Naive B cell (primary cell): ENCODE results near the gene GSKIP. TPM values are rescaled to one million over a fixed set of nuclear protein-coding genes. Genes with fewer than 3 reads are reported as not detected.

Experiments
- ATAC-seq, 2 donors: fragments of 150-1000 bp; cut with Tn5 transposase; 2 replicates each; pipeline ENCODE4 v1.10.0; 2021; ENCODE audit warnings: low read depth in 2 of 2, mild to moderate bottlenecking in 2 of 2, moderate library complexity in 2 of 2
- DNase-seq: peaks from one replicate; pipeline ENCODE4 v3.0.0; 2022
- H3K27ac Mint-ChIP-seq, 6 donors: one replicate each; pipeline ENCODE4 v1.8.0; 2020 to 2022; ENCODE audit warnings: mild to moderate bottlenecking in 6 of 6, mixed read lengths in 6 of 6, moderate library complexity in 5 of 6, inconsistent platforms in 2 of 6
- H3K27me3 Mint-ChIP-seq, 3 donors: one replicate each; pipeline ENCODE4 v1.8.0; 2021 to 2022; ENCODE audit warnings: mixed read lengths in 3 of 3, mild to moderate bottlenecking in 1 of 3
- H3K36me3 Mint-ChIP-seq, 2 donors: one replicate each; pipeline ENCODE4 v1.8.0; 2020 to 2022; ENCODE audit warnings: mixed read lengths in 2 of 2, inconsistent platforms in 1 of 2, mild to moderate bottlenecking in 1 of 2
- H3K4me1 Mint-ChIP-seq, 3 donors: one replicate each; pipeline ENCODE4 v1.8.0; 2020 to 2022; ENCODE audit warnings: mixed read lengths in 3 of 3, inconsistent platforms in 1 of 3, mild to moderate bottlenecking in 1 of 3, moderate library complexity in 1 of 3
- H3K4me3 Mint-ChIP-seq, 8 donors: one replicate each; pipeline ENCODE4 v1.8.0; 2020 to 2022; ENCODE audit warnings: mild to moderate bottlenecking in 8 of 8, mixed read lengths in 8 of 8, moderate library complexity in 8 of 8, inconsistent platforms in 2 of 8
- H3K9me3 Mint-ChIP-seq, 7 donors: one replicate each; pipeline ENCODE4 v1.8.0; 2020 to 2022; ENCODE audit warnings: mixed read lengths in 7 of 7, mild to moderate bottlenecking in 5 of 7, inconsistent platforms in 2 of 7, moderate library complexity in 1 of 7
- polyA plus RNA-seq, 6 donors: library from polyadenylated mRNA; unstranded; fragments of 300-500 nt; fragmentation: Illumina TruSeq; gene quantifications; one replicate each; pipeline ENCODE4 v1.2.3, GENCODE V29; 2021; ENCODE audit warnings: low read depth in 6 of 6

Gene GSKIP
- polyA plus RNA-seq, 6 donors from 2014 or later, result 19.0 to 31.6 (median 24.0) TPM

DNA sequence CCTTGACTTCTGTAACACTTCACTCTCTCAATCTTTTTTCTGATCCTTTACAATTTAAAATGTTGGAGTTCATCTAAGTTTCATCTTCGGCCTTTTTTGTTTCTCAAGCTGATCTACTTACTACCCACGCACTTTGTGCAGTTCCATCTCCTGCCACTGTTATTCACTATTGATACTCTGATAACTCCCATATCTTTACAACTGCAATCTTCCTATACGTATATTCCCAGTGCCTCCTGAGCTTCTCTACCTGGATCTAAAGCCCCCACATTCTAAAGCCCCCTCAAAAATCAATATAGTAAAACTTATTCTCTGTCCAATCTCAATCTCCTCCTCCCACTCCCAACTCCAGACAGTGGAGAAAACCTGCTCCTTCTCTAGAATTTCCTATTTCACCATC lies 6.1 kb upstream of the GSKIP start:
- peaks cover 0 to 5% of the 10 kb centered on the region in 2 donors for H3K36me3 Mint-ChIP-seq
- H3K27me3 Mint-ChIP-seq, result no peaks in the 10 kb centered on the region
- no peak overlapping the region for H3K4me3 Mint-ChIP-seq
- H3K4me1 Mint-ChIP-seq, result peaks cover 22 to 28% (median 25%) of the 10 kb centered on the region in 3 donors
- DNase-seq, result no peak
- ATAC-seq, result no peak
- H3K9me3 Mint-ChIP-seq, result peaks cover 0 to 2% (median 0%) of the 10 kb centered on the region in 7 donors
- H3K27ac Mint-ChIP-seq, result peak overlapping the region in 2 of 6 donors; percentile 1 to 45

DNA sequence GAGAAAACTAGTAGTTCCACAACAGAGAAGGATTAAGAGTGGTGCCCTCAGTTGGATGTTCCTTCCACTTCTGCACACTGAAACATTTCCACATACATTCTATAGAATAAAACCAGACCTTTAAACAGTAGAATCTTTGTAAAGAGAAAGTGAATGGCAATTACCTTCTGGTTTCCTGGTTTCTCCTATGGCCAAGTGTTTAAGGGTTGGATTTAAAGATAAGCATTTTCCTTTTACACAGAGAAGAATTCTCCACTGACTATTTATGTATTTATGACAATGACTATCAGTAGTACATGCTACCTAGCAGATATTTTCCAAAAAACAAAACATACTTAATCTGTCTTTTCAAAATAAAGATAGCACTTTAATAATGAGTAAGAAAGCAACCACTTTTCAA lies 3.4 kb upstream of the GSKIP start:
- Mint-ChIP-seq H3K4me1 (peaks cover 31 to 41% (median 35%) of the 10 kb centered on the region in 3 donors), H3K9me3 (peaks cover 0 to 2% (median 0%) of the 10 kb centered on the region in 7 donors)

DNA sequence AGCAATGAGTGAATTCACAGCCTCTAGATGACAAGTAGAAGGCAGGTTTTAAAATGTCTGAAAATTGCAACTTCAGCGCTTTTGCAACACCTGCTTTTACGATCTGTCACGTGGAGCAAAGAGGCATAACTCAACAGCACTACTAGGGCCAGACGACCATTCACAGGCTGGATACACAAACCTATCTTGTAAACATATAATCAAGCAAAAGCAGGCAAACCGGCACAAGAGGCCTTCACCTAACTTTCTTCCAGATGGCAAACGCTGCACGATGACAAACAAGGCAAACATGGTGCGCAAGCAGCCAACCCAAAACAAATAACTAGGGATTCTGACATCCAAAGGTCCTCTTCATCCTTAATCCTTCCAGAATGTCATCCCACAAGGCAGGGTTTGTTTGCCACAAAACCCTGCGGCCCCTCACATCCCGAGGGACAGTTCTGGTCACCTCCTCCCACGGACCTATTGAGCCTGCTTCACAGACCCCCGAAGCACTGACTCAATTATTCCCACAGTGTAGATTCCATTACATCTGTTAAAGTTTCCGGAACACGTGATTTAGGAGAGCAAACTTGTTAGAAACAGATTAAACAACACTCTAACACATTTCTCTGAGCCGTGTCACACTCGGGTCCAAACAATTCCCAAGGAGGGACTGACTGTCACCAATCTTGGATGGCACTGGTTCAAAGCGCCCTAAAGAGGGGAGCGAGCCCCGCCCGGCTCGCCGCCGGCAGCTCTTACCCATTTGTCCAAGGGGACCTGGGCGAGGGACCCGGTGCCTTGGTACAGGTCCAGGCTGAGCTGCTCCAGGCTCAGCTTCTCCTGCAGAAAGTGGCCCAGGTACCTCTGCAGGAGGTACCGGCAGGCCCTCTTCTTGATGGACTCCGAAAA lies 1.0 kb upstream of the GSKIP start:
- DNase-seq (peak; percentile 39), ATAC-seq (peak; percentile 5 to 12)
- H3K36me3 Mint-ChIP-seq, result no peaks in the 10 kb centered on the region
- no peaks in the 10 kb centered on the region for H3K27me3 Mint-ChIP-seq
- H3K9me3 Mint-ChIP-seq, result no peaks in the 10 kb centered on the region
- peaks cover 38 to 44% (median 40%) of the 10 kb centered on the region in 3 donors for H3K4me1 Mint-ChIP-seq
- H3K27ac Mint-ChIP-seq, result peak overlapping the region; percentile 59 to 94 (median 88)
- H3K4me3 Mint-ChIP-seq, result peak overlapping the region; percentile 86 to 91 (median 88)

More for the DNA sequence above, 3.4 kb upstream of the GSKIP start:
- no peaks in the 10 kb centered on the region for H3K27me3 Mint-ChIP-seq
- H3K4me3 Mint-ChIP-seq, result peak overlapping the region in 1 of 8 donors; percentile 60
- no peaks in the 10 kb centered on the region for H3K36me3 Mint-ChIP-seq
- no peak for ATAC-seq
- DNase-seq, result no peak
- H3K27ac Mint-ChIP-seq, result no peak overlapping the region

- Mint-ChIP-seq H3K27me3 (no peaks in the 10 kb centered on the region), H3K4me1 (peaks cover 43 to 47% (median 45%) of the 10 kb centered on the region in 3 donors), H3K36me3 (peaks cover 2 to 4% of the 10 kb centered on the region in 2 donors), H3K4me3 (peak overlapping the region; percentile 87 to 95 (median 90)), H3K27ac (peak overlapping the region in 5 of 6 donors; percentile 74 to 90 (median 89)), H3K9me3 (peaks cover 0 to 3% (median 0%) of the 10 kb centered on the region in 7 donors)
- DNase-seq (no peak), ATAC-seq (peak; percentile 18 to 22)
Measured at GRCh38 chr14:96363751-96364336, 518 bp downstream of the GSKIP start.

GRCh38 chr14:96364962-96365361 lies 1.6 kb downstream of the GSKIP start:
- Mint-ChIP-seq H3K27me3 (no peaks in the 10 kb centered on the region), H3K36me3 (peaks cover 7 to 8% of the 10 kb centered on the region in 2 donors), H3K4me1 (peaks cover 40 to 53% (median 46%) of the 10 kb centered on the region in 3 donors), H3K9me3 (peaks cover 0 to 5% (median 0%) of the 10 kb centered on the region in 7 donors), H3K27ac (no peak overlapping the region), H3K4me3 (peak overlapping the region; percentile 48 to 94 (median 88))
- DNase-seq (no peak), ATAC-seq (no peak)

- Mint-ChIP-seq H3K9me3 (peaks cover 0 to 5% (median 0%) of the 10 kb centered on the region in 7 donors), H3K4me1 (peaks cover 27 to 41% (median 31%) of the 10 kb centered on the region in 3 donors), H3K27me3 (no peaks in the 10 kb centered on the region), H3K27ac (peak overlapping the region in 4 of 6 donors; percentile 1 to 85 (median 26)), H3K4me3 (peak overlapping the region in 1 of 8 donors; percentile 42), H3K36me3 (peaks cover 7 to 8% of the 10 kb centered on the region in 2 donors)
- DNase-seq, result no peak
- ATAC-seq, result no peak
Measured at GRCh38 chr14:96368534-96368933, 5.2 kb downstream of the GSKIP start.

GRCh38 chr14:96370528-96370927 lies 7.2 kb downstream of the GSKIP start:
- Mint-ChIP-seq H3K9me3 (peaks cover 0 to 5% (median 0%) of the 10 kb centered on the region in 7 donors), H3K4me3 (peak overlapping the region in 2 of 8 donors; percentile 33 to 42), H3K27ac (peak overlapping the region in 1 of 6 donors; percentile 30), H3K27me3 (no peaks in the 10 kb centered on the region), H3K4me1 (peaks cover 12 to 24% (median 17%) of the 10 kb centered on the region in 3 donors), H3K36me3 (peaks cover 8 to 12% of the 10 kb centered on the region in 2 donors)
- ATAC-seq (no peak), DNase-seq (no peak)

GRCh38 chr14:96373538-96373937 lies 10.2 kb downstream of the GSKIP start:
- Mint-ChIP-seq H3K4me1 (peaks cover 8 to 17% (median 10%) of the 10 kb centered on the region in 3 donors), H3K27me3 (no peaks in the 10 kb centered on the region), H3K9me3 (peaks cover 0 to 5% (median 0%) of the 10 kb centered on the region in 7 donors), H3K27ac (no peak overlapping the region), H3K4me3 (no peak overlapping the region), H3K36me3 (peaks cover 8 to 11% of the 10 kb centered on the region in 2 donors)
- DNase-seq (no peak), ATAC-seq (no peak)

DNA sequence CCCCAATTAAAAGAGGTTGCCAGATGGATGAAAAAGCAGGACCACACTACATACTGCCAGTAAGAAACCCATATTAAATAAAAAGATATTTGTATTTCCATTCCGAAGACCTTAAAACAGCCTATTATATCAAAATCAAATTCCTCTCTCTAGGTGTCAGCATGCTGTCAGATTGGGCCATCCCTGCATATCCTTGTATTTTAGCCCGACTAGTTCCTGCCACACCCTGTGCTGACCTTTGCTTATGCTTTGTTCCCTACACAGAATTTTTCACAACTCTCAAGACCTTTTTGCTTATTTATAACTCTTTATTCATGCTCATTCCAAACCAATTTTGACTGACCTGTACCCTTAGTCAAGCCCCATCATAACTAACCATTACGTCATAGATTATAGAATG lies 12.8 kb downstream of the GSKIP start:
- no peak overlapping the region for H3K4me3 Mint-ChIP-seq
- DNase-seq, result no peak
- H3K27me3 Mint-ChIP-seq, result no peaks in the 10 kb centered on the region
- H3K9me3 Mint-ChIP-seq, result no peaks in the 10 kb centered on the region
- peaks cover 0 to 5% of the 10 kb centered on the region in 2 donors for H3K36me3 Mint-ChIP-seq
- no peak overlapping the region for H3K27ac Mint-ChIP-seq
- H3K4me1 Mint-ChIP-seq, result peaks cover 7 to 10% (median 7%) of the 10 kb centered on the region in 3 donors
- ATAC-seq, result no peak

GRCh38 chr14:96380735-96381134 lies 17.4 kb downstream of the GSKIP start:
- no peaks in the 10 kb centered on the region for H3K9me3 Mint-ChIP-seq
- DNase-seq, result no peak
- H3K27me3 Mint-ChIP-seq, result no peaks in the 10 kb centered on the region
- ATAC-seq, result peak; percentile 56 to 65
- H3K36me3 Mint-ChIP-seq, result peaks cover 8 to 9% of the 10 kb centered on the region in 2 donors
- H3K4me3 Mint-ChIP-seq, result no peak overlapping the region
- peaks cover 7 to 10% (median 8%) of the 10 kb centered on the region in 3 donors for H3K4me1 Mint-ChIP-seq
- H3K27ac Mint-ChIP-seq, result peak overlapping the region in 3 of 6 donors; percentile 9 to 58 (median 48)

- H3K27ac Mint-ChIP-seq, result no peak overlapping the region
- H3K4me3 Mint-ChIP-seq, result no peak overlapping the region
- H3K36me3 Mint-ChIP-seq, result peaks cover 8 to 9% of the 10 kb centered on the region in 2 donors
- peaks cover 7 to 10% (median 8%) of the 10 kb centered on the region in 3 donors for H3K4me1 Mint-ChIP-seq
- no peak for DNase-seq
- no peak for ATAC-seq
- H3K9me3 Mint-ChIP-seq, result no peaks in the 10 kb centered on the region
- H3K27me3 Mint-ChIP-seq, result no peaks in the 10 kb centered on the region
Measured at GRCh38 chr14:96383445-96383844, 20.1 kb downstream of the GSKIP start.

- peaks cover 7 to 8% (median 8%) of the 10 kb centered on the region in 3 donors for H3K4me1 Mint-ChIP-seq
- H3K4me3 Mint-ChIP-seq, result no peak overlapping the region
- DNase-seq (no peak), ATAC-seq (no peak)
- H3K27ac Mint-ChIP-seq, result no peak overlapping the region
- no peaks in the 10 kb centered on the region for H3K27me3 Mint-ChIP-seq
- no peaks in the 10 kb centered on the region for H3K9me3 Mint-ChIP-seq
- peaks cover 8 to 9% of the 10 kb centered on the region in 2 donors for H3K36me3 Mint-ChIP-seq
Measured at GRCh38 chr14:96384053-96384452, 20.7 kb downstream of the GSKIP start.

- peaks cover 7 to 8% (median 8%) of the 10 kb centered on the region in 3 donors for H3K4me1 Mint-ChIP-seq
- peaks cover 8 to 9% of the 10 kb centered on the region in 2 donors for H3K36me3 Mint-ChIP-seq
Measured at GRCh38 chr14:96384740-96385139, 21.4 kb downstream of the GSKIP start.

More at GRCh38 chr14:96384740-96385139, 21.4 kb downstream of the GSKIP start:
- Mint-ChIP-seq H3K27me3 (no peaks in the 10 kb centered on the region), H3K9me3 (no peaks in the 10 kb centered on the region), H3K27ac (no peak overlapping the region), H3K4me3 (no peak overlapping the region)
- no peak for ATAC-seq
- DNase-seq, result no peak
